Heart left ventricle (tissue), 16 donors: ENCODE data around the gene OTOA. TPM values are rescaled to one million over a fixed set of nuclear protein-coding genes. Genes with fewer than 3 reads are reported as not detected.
"Not testable (repeated sequence)": the region's sequence is repeated elsewhere in the genome, so short reads cannot be mapped to it uniquely, and the experiment has no call there.

Experiments used
- ATAC-seq, 4 donors: fragments of 200-7000 bp; cut with Tn5 transposase; one replicate each; pipeline ENCODE4 v1.9.1; 2020 to 2022; ENCODE audit warnings: moderate library complexity in 4 of 4, mild to moderate bottlenecking in 3 of 4, moderate number of reproducible peaks in 1 of 4
- DNase-seq, 5 donors: peaks; one replicate each; pipeline ENCODE4 v3.0.0-alpha.2; 2020
- H3K27ac ChIP-seq, 12 donors: fragments of 200-600 bp; sonication (generic) in 4 of 12; one replicate each; pipeline versions ENCODE4 v1.5.0 to v1.8.0; 2016 to 2022; ENCODE audit warnings: mild to moderate bottlenecking in 2 of 12
- H3K27me3 ChIP-seq, 9 donors: fragments of 200-600 bp; sonication (generic) in 2 of 9; one replicate each; pipeline versions ENCODE4 v1.5.1 to v1.8.0; 2016 to 2022; ENCODE audit warnings: mild to moderate bottlenecking in 3 of 9
- H3K36me3 ChIP-seq, 9 donors: fragments of 200-600 bp; sonication (generic) in 2 of 9; one replicate each; pipeline versions ENCODE4 v1.5.0 to v1.8.0; 2018 to 2022; ENCODE audit warnings: mild to moderate bottlenecking in 2 of 9
- H3K4me1 ChIP-seq, 12 donors: fragments of 200-600 bp; sonication (generic) in 4 of 12; one replicate each; pipeline versions ENCODE4 v1.5.0 to v1.8.0; 2016 to 2022; ENCODE audit warnings: mild to moderate bottlenecking in 3 of 12
- H3K4me3 ChIP-seq, 12 donors: fragments of 200-600 bp; sonication (generic) in 4 of 12; one replicate each; pipeline versions ENCODE4 v1.5.0 to v1.8.0; 2017 to 2022; ENCODE audit warnings: mild to moderate bottlenecking in 9 of 12, moderate library complexity in 4 of 12
- H3K9me3 ChIP-seq, 12 donors: fragments of 200-600 bp; sonication (generic) in 4 of 12; one replicate each; pipeline versions ENCODE4 v1.5.0 to v1.8.0; 2016 to 2022; ENCODE audit warnings: mild to moderate bottlenecking in 1 of 12
- CTCF ChIP-seq, 12 donors: fragments of 200-600 bp; sonication (generic) in 4 of 12; IDR thresholded peaks; one replicate each; pipeline versions ENCODE4 v1.5.0 to v1.8.0; 2018 to 2022; ENCODE audit warnings: antibody characterized with exemption in 12 of 12, mild to moderate bottlenecking in 5 of 12
- POLR2A ChIP-seq, 2 donors: fragments of 450-650 bp; IDR thresholded peaks; one replicate each; pipeline ENCODE4 v1.6.1; 2017; ENCODE audit warnings: antibody characterized with exemption in 2 of 2, mild to moderate bottlenecking in 2 of 2, moderate library complexity in 2 of 2
- WGBS, 4 donors: extraction: QIAGEN DNeasy Blood & Tissue Kit in 2 of 4; methylation state at CpG; one replicate each; pipeline versions ENCODE4 v1.1.5 to v1.1.7; 2013 to 2018; 5-methylcytosine and 5-hydroxymethylcytosine counted together
- intact Hi-C, 10 donors: fragments of 100-400 bp; cut with DNase I; formaldehyde crosslinking; loops; one replicate each; pipeline versions ENCODE4 v1.11.1 to v1.14.2; 2022
- polyA plus RNA-seq, 2 donors: library from polyadenylated mRNA; stranded (reverse); fragments of 200-250 nt; gene quantifications; one replicate each; pipeline ENCODE4 v1.2.3, GENCODE V29; 2013
- total RNA-seq, 9 donors: library from RNA; depleted of rRNA in 2 of 9; stranded (reverse); fragments of >200 nt in 2 of 9; fragmentation: NEBNext Ultra II Directional in 3 of 9; extraction: Animal tissue kit (Norgen Biotek cat#: 25700) in 3 of 9; gene quantifications; one replicate each; pipeline versions ENCODE4 v1.1.0 to v1.2.4, GENCODE V29; 2016 to 2023
- donor health status: ischemic (EF 13 %, LVEDD 7.1; RV severe dilation, severe dysfunction).
- donor health status: healthy with polysubstance abuse.
- donor health status: DM: no; HTN: yes; CAD: no.
- donor health status: DM: no; HTN: no; CAD: no.
- donor health status: ischemic (EF 25% LVEDD 6.9; RV normal size, moderate dysfunction).
- donor health status: ischemic (EF 25% LVEDD 5.7; RV mildly dilated, moderate dysfunction).
- donor health status: healthy.
- donor health status: DM: yes; HTN: yes; CAD: no.
- donor health status: ischemic (EF 35%, LVEDD 5.7; RV mildly dilated, moderate dysfunction).
- donor health status: nonischemic (EF 11% LVEDD 7.7; RV severe dilation, severe dysfunction).
- donor health status: DM: yes; HTN: yes; CAD: no.
- donor health status: PGD.
- donor health status: ischemic (EF 29% LVEDD 5.4; RV normal size, mild dysfunction).
- donor health status: nonischemic (EF 23%, LVEDD 6.1; RV moderate dilation, normal function).

OTOA gene
- total and polyA plus RNA-seq, 11 donors: 0.03 to 0.41 (median 0.27) TPM; not detected in 7

GRCh38 chr16:21626659-21627277, 37.0 kb upstream of the OTOA start:
- H3K27ac ChIP-seq: peak overlapping the region in 1 of 12 donors; percentile 43

GRCh38 chr16:21628121-21628726, 35.5 kb upstream of the OTOA start:
- TF ChIP-seq CTCF (IDR thresholded peaks at IDR 0.05) (no peak), POLR2A (IDR thresholded peaks at IDR 0.05) (no peak)
- ATAC-seq (no peak), DNase-seq (no peak)
- WGBS, 4 donors: 97 to 99% (median 98%) methylated on average over 5 of the region's 5 CpGs
- Histone ChIP-seq H3K9me3 (no peaks in the 10 kb centered on the region), H3K27me3 (no peaks in the 10 kb centered on the region), H3K4me1 (peaks cover 0 to 32% (median 6%) of the 10 kb centered on the region in 12 donors), H3K4me3 (no peak overlapping the region), H3K36me3 (peaks cover 0 to 56% (median 35%) of the 10 kb centered on the region in 9 donors), H3K27ac (no peak overlapping the region)
- intact Hi-C loops: no loop called here

More at GRCh38 chr16:21626659-21627277, 37.0 kb upstream of the OTOA start:
- 21 to 31% (median 25%) methylated on average over 6 of the region's 6 CpGs for WGBS, 4 donors
- TF ChIP-seq POLR2A (IDR thresholded peaks at IDR 0.05) (no peak), CTCF (IDR thresholded peaks at IDR 0.05) (no peak)
- Histone ChIP-seq H3K36me3 (peaks cover 0 to 53% (median 39%) of the 10 kb centered on the region in 9 donors), H3K4me1 (peaks cover 0 to 32% (median 6%) of the 10 kb centered on the region in 12 donors), H3K27me3 (no peaks in the 10 kb centered on the region), H3K9me3 (no peaks in the 10 kb centered on the region), H3K4me3 (no peak overlapping the region)
- no peak for DNase-seq
- ATAC-seq: peak in 3 of 4 donors; percentile 53 to 83 (median 75)
- intact Hi-C loops: no loop called here

GRCh38 chr16:21628772-21629171, 35.0 kb upstream of the OTOA start:
- H3K9me3 ChIP-seq: no peaks in the 10 kb centered on the region
- no peak overlapping the region for H3K27ac ChIP-seq
- 88 to 99% (median 98%) methylated on average over 5 of the region's 5 CpGs for WGBS, 4 donors
- H3K27me3 ChIP-seq: no peaks in the 10 kb centered on the region
- peaks cover 0 to 51% (median 39%) of the 10 kb centered on the region in 9 donors for H3K36me3 ChIP-seq
- no peak for DNase-seq
- intact Hi-C loops: no loop called here
- ATAC-seq: no peak
- H3K4me1 ChIP-seq: peaks cover 0 to 32% (median 6%) of the 10 kb centered on the region in 12 donors
- TF ChIP-seq POLR2A (IDR thresholded peaks at IDR 0.05) (no peak), CTCF (IDR thresholded peaks at IDR 0.05) (no peak)
- no peak overlapping the region for H3K4me3 ChIP-seq

- not testable (repeated sequence) for H3K27me3 ChIP-seq, H3K4me3 ChIP-seq, H3K9me3 ChIP-seq, H3K27ac ChIP-seq, DNase-seq
- intact Hi-C loops: loop anchor here in 1 of 10 donors (5.0 kb wide), 1 partner anchor 38 kb away; no protein-coding TSS in a partner anchor
- peak in 1 of 4 donors; percentile 20 for ATAC-seq
- WGBS, 4 donors: 96 to 98% (median 96%) methylated on average over 26 to 37 of the region's 37 CpGs
- peaks cover 0 to 50% (median 40%) of the 10 kb centered on the region in 9 donors for H3K36me3 ChIP-seq
- H3K4me1 ChIP-seq: peaks cover 0 to 32% (median 6%) of the 10 kb centered on the region in 12 donors
Observed at GRCh38 chr16:21629616-21630539, 33.9 kb upstream of the OTOA start.

- intact Hi-C loops: loop anchor here in 1 of 10 donors (5.0 kb wide), 1 partner anchor 39 kb away; no protein-coding TSS in a partner anchor
- H3K4me1 ChIP-seq: peaks cover 0 to 27% (median 6%) of the 10 kb centered on the region in 12 donors
- peaks cover 0 to 42% (median 30%) of the 10 kb centered on the region in 9 donors for H3K36me3 ChIP-seq
- ATAC-seq, H3K9me3 ChIP-seq, DNase-seq, H3K27me3 ChIP-seq, H3K27ac ChIP-seq, H3K4me3 ChIP-seq: not testable (repeated sequence)
- 93 to 98% (median 94%) methylated on average over 6 of the region's 6 CpGs for WGBS, 4 donors
Observed at GRCh38 chr16:21630866-21631265, 32.9 kb upstream of the OTOA start.

GRCh38 chr16:21631376-21631775, 32.4 kb upstream of the OTOA start:
- DNase-seq, H3K27me3 ChIP-seq, H3K4me3 ChIP-seq, ATAC-seq, H3K9me3 ChIP-seq, H3K27ac ChIP-seq: not testable (repeated sequence)
- peaks cover 0 to 39% (median 25%) of the 10 kb centered on the region in 9 donors for H3K36me3 ChIP-seq
- H3K4me1 ChIP-seq: peaks cover 0 to 22% (median 6%) of the 10 kb centered on the region in 12 donors
- intact Hi-C loops: loop anchor here in 1 of 10 donors (5.0 kb wide), 1 partner anchor 39 kb away; no protein-coding TSS in a partner anchor
- 90 to 93% (median 90%) methylated on average over 8 of the region's 8 CpGs for WGBS, 4 donors
